Stimulated activated naive CD8-positive, alpha-beta T cell treated with anti-CD3 and anti-CD28 coated beads, Interleukin-15, Interleukin-2, amounts not matched to agents 100 U/mL and 50 U/mL, for 24 hours (primary cell): ENCODE results near the gene ARL6IP1.
A peak's percentile ranks its signal among the peaks of the same experiment; 100 is the strongest.

Experiments
- ATAC-seq: fragments of 150-1000 bp; cut with Tn5 transposase; one replicate; pipeline ENCODE4 v1.10.0; 2021
- DNase-seq: peaks from one replicate; pipeline ENCODE4 v3.0.0; 2021

The ARL6IP1 gene

GRCh38 chr16:18801145-18801972 lies at the start of gene ARL6IP1:
ARL6IP1 (minus strand) TSS chr16:18801549; CDS start chr16:18801466, 83 bp downstream.
- DNase-seq (peak; percentile 98), ATAC-seq (peak; percentile 98)

GRCh38 chr16:18846416-18846815 lies 45.1 kb upstream of the ARL6IP1 start:
- ATAC-seq, result no peak
- DNase-seq, result no peak

GRCh38 chr16:18842565-18842964 lies 41.2 kb upstream of the ARL6IP1 start:
- no peak for DNase-seq
- no peak for ATAC-seq

GRCh38 chr16:18841833-18842525 lies 40.6 kb upstream of the ARL6IP1 start:
- DNase-seq (no peak), ATAC-seq (no peak)

GRCh38 chr16:18839555-18839954 lies 38.2 kb upstream of the ARL6IP1 start:
- ATAC-seq (no peak), DNase-seq (no peak)

- no peak for DNase-seq
- ATAC-seq, result peak; percentile 91
Measured at GRCh38 chr16:18836702-18837101, 35.4 kb upstream of the ARL6IP1 start.

- no peak for ATAC-seq
- no peak for DNase-seq
Measured at GRCh38 chr16:18834864-18835263, 33.5 kb upstream of the ARL6IP1 start.

GRCh38 chr16:18833707-18834505 lies 32.6 kb upstream of the ARL6IP1 start:
- DNase-seq (no peak), ATAC-seq (no peak)

- ATAC-seq (no peak), DNase-seq (no peak)
Measured at GRCh38 chr16:18832613-18833012, 31.3 kb upstream of the ARL6IP1 start.

GRCh38 chr16:18832006-18832405 lies 30.7 kb upstream of the ARL6IP1 start:
- ATAC-seq (no peak), DNase-seq (no peak)

GRCh38 chr16:18829251-18829650 lies 27.9 kb upstream of the ARL6IP1 start:
- ATAC-seq (no peak), DNase-seq (no peak)

GRCh38 chr16:18827890-18828289 lies 26.5 kb upstream of the ARL6IP1 start:
- ATAC-seq, result no peak
- DNase-seq, result no peak

- ATAC-seq (no peak), DNase-seq (no peak)
Measured at GRCh38 chr16:18816286-18816685, 14.9 kb upstream of the ARL6IP1 start.

- no peak for DNase-seq
- ATAC-seq, result no peak
Measured at GRCh38 chr16:18811925-18812324, 10.6 kb upstream of the ARL6IP1 start.

GRCh38 chr16:18809165-18809564 lies 7.8 kb upstream of the ARL6IP1 start:
- no peak for ATAC-seq
- no peak for DNase-seq

GRCh38 chr16:18805257-18805773 lies 4.0 kb upstream of the ARL6IP1 start:
- ATAC-seq (no peak), DNase-seq (no peak)

GRCh38 chr16:18804540-18804939 lies 3.2 kb upstream of the ARL6IP1 start:
- DNase-seq, result no peak
- ATAC-seq, result no peak

- ATAC-seq (no peak), DNase-seq (no peak)
Measured at GRCh38 chr16:18803569-18804462, 2.5 kb upstream of the ARL6IP1 start.

- no peak for ATAC-seq
- no peak for DNase-seq
Measured at GRCh38 chr16:18802767-18803343, 1.5 kb upstream of the ARL6IP1 start.

GRCh38 chr16:18800775-18801144 lies 589 bp downstream of the ARL6IP1 start:
- no peak for ATAC-seq
- DNase-seq, result no peak

- ATAC-seq (no peak), DNase-seq (no peak)
Measured at GRCh38 chr16:18800293-18800692, 1.1 kb downstream of the ARL6IP1 start.
